IMR-90 (cell line): ENCODE results near the gene GTF2A1L. TPM values are rescaled to one million over a fixed set of nuclear protein-coding genes. Genes with fewer than 3 reads are reported as not detected.

Source experiments
- ATAC-seq: fragments of 200-7000 bp; cut with Tn5 transposase; 2 replicates; pipeline ENCODE4 v1.9.1; 2020; ENCODE audit warnings: low read depth, mild to moderate bottlenecking, moderate library complexity
- BruUV-seq: library from RNA; stranded (reverse); fragments of 400-500 nt; replicated peaks from 2 replicates; lab custom pipeline; 2021; lab: Mats Ljungman, UMichigan
- CTCF ChIA-PET: fragments of 300-600 bp; formaldehyde crosslinking; extraction: SDS; loops from one replicate; lab custom pipeline; 2021; ENCODE audit warnings: antibody characterized with exemption; lab: Yijun Ruan, JAX
- POLR2A ChIA-PET: fragments of 300-600 bp; sonication (Branson Sonifier 250); formaldehyde crosslinking; loops from one replicate; lab custom pipeline; 2022; ENCODE audit warnings: antibody characterized with exemption; ENCODE audit not compliant: unreplicated experiment; lab: Charles Lee
- DNase-seq: peaks from one replicate; pipeline ENCODE4 v3.0.0; 2013
- H2AFZ ChIP-seq: replicated peaks from 2 replicates; pipeline ENCODE3; 2013; ENCODE audit warnings: low read length, mild to moderate bottlenecking; ENCODE audit not compliant: poor library complexity
- H2AK5ac ChIP-seq: 2 replicates; pipeline ENCODE4 v1.6.1; 2013; ENCODE audit warnings: low read depth, low read length, inconsistent platforms
- H2AK9ac ChIP-seq: replicated peaks from 2 replicates; pipeline ENCODE3; 2013; ENCODE audit warnings: mild to moderate bottlenecking, low read depth, low read length, moderate library complexity; ENCODE audit not compliant: poor library complexity
- H2BK120ac ChIP-seq: 2 replicates; pipeline ENCODE4 v1.6.1; 2013; ENCODE audit warnings: low read depth, low read length, inconsistent platforms
- H2BK15ac ChIP-seq: 3 replicates; pipeline ENCODE4 v1.6.1; 2013; ENCODE audit warnings: low read depth, low read length, inconsistent platforms
- H2BK20ac ChIP-seq: 2 replicates; pipeline ENCODE4 v1.6.1; 2013; ENCODE audit warnings: low read depth, mild to moderate bottlenecking, inconsistent platforms, low read length, moderate library complexity
- H2BK5ac ChIP-seq: 2 replicates; pipeline ENCODE4 v1.6.1; 2013; ENCODE audit warnings: mild to moderate bottlenecking, low read depth, low read length, inconsistent platforms; ENCODE audit not compliant: poor library complexity, severe bottlenecking
- H3K14ac ChIP-seq: replicated peaks from 2 replicates; pipeline ENCODE4 v1.6.1; 2013; ENCODE audit warnings: low read depth, low read length, inconsistent platforms
- H3K18ac ChIP-seq: 2 replicates; pipeline ENCODE4 v1.6.1; 2013; ENCODE audit warnings: low read depth, low read length, control low read depth
- H3K23ac ChIP-seq: 2 replicates; pipeline ENCODE4 v1.6.1; 2013; ENCODE audit warnings: low read depth, low read length, inconsistent platforms
- H3K27ac ChIP-seq: 2 replicates; pipeline ENCODE4 v1.5.1; 2013; ENCODE audit warnings: mild to moderate bottlenecking, control low read depth, low read length; ENCODE audit not compliant: insufficient read depth
- H3K27me3 ChIP-seq: 2 replicates; pipeline ENCODE4 v1.6.1; 2013; ENCODE audit warnings: low read length; ENCODE audit not compliant: control insufficient read depth, insufficient read depth
- H3K36me3 ChIP-seq: 2 replicates; pipeline ENCODE4 v1.6.1; 2013; ENCODE audit warnings: low read length, mixed read lengths; ENCODE audit not compliant: control insufficient read depth, insufficient read depth
- H3K4ac ChIP-seq: 2 replicates; pipeline ENCODE4 v1.6.1; 2013; ENCODE audit warnings: low read depth, low read length, inconsistent platforms
- H3K4me1 ChIP-seq: 2 replicates; pipeline ENCODE4 v1.6.1; 2013; ENCODE audit warnings: low read length, mixed read lengths; ENCODE audit not compliant: control insufficient read depth, insufficient read depth
- H3K4me2 ChIP-seq: 2 replicates; pipeline ENCODE4 v1.6.1; 2013; ENCODE audit warnings: low read depth, mild to moderate bottlenecking, control low read depth, low read length, moderate library complexity
- H3K4me3 ChIP-seq: 2 replicates; pipeline ENCODE4 v1.5.1; 2013; ENCODE audit warnings: low read depth, mild to moderate bottlenecking, control low read depth, low read length, moderate library complexity; ENCODE audit not compliant: insufficient read depth
- H3K56ac ChIP-seq: 2 replicates; pipeline ENCODE4 v1.6.1; 2013; ENCODE audit warnings: low read length, inconsistent platforms; ENCODE audit not compliant: insufficient read depth; ENCODE audit errors: extremely low read depth
- H3K79me1 ChIP-seq, 2 experiments: 2 replicates each; pipeline ENCODE4 v1.6.1; 2013; ENCODE audit warnings: low read length in 2 of 2, inconsistent platforms in 1 of 2, low read depth in 1 of 2
- H3K9ac ChIP-seq: 2 replicates; pipeline ENCODE4 v1.6.1; 2013; ENCODE audit warnings: low read depth, low read length, control low read depth
- H3K9me1 ChIP-seq: 2 replicates; pipeline ENCODE4 v1.6.1; 2013; ENCODE audit warnings: low read length, inconsistent platforms; ENCODE audit not compliant: insufficient read depth
- H3K9me3 ChIP-seq: 2 replicates; pipeline ENCODE4 v1.6.1; 2013; ENCODE audit warnings: low read length; ENCODE audit not compliant: control insufficient read depth, insufficient read depth
- H4K20me1 ChIP-seq: 2 replicates; pipeline ENCODE4 v1.6.1; 2013; ENCODE audit warnings: low read length, inconsistent platforms; ENCODE audit not compliant: insufficient read depth
- H4K5ac ChIP-seq: 2 replicates; pipeline ENCODE4 v1.6.1; 2013; ENCODE audit warnings: mild to moderate bottlenecking, low read depth, low read length, control low read depth
- H4K8ac ChIP-seq, 2 experiments: 2 replicates each; pipeline ENCODE4 v1.6.1; 2013; ENCODE audit warnings: low read depth in 2 of 2, low read length in 2 of 2, control low read depth in 1 of 2, inconsistent platforms in 1 of 2
- H4K91ac ChIP-seq: 2 replicates; pipeline ENCODE4 v1.6.1; 2013; ENCODE audit warnings: low read depth, low read length, inconsistent platforms; ENCODE audit not compliant: insufficient read depth
- FOS ChIP-seq: fragments of 150-350 bp; IDR thresholded peaks from 2 replicates; pipeline ENCODE4 v1.6.1; 2016; ENCODE audit warnings: low read depth, low read length
- MAFK ChIP-seq: IDR thresholded peaks from 2 replicates; pipeline ENCODE4 v1.6.1; 2012; ENCODE audit warnings: low read depth, low read length, improper control_type of control experiment
- MXI1 ChIP-seq: IDR thresholded peaks from 2 replicates; pipeline ENCODE4 v1.6.1; 2012; ENCODE audit warnings: low read depth, mild to moderate bottlenecking, low read length, moderate library complexity, borderline replicate concordance
- NFE2L2 ChIP-seq: fragments of 150-350 bp; IDR thresholded peaks from 2 replicates; pipeline ENCODE4 v1.6.1; 2016; ENCODE audit warnings: low read depth, mild to moderate bottlenecking, low read length
- RCOR1 ChIP-seq: IDR thresholded peaks from 2 replicates; pipeline ENCODE4 v1.6.1; 2012; ENCODE audit warnings: mild to moderate bottlenecking, low read length, improper control_type of control experiment; ENCODE audit not compliant: insufficient replicate concordance
- SMC3 ChIP-seq: fragments of 150-350 bp; IDR thresholded peaks from 2 replicates; pipeline ENCODE4 v1.6.1; 2016; ENCODE audit warnings: low read depth, mild to moderate bottlenecking, antibody characterized with exemption, low read length, moderate library complexity
- WGBS, 2 experiments: methylation state at CpG; one replicate each; pipeline versions ENCODE4 v1.1.5 to v1.1.7; 2013; ENCODE audit warnings: missing lambda C conversion rate in 2 of 2; ENCODE audit not compliant: insufficient read length in 1 of 2; ENCODE audit errors: extremely low coverage in 2 of 2; 5-methylcytosine and 5-hydroxymethylcytosine counted together
- dilution Hi-C: fragments of 300-500 bp; cut with HindIII; formaldehyde crosslinking; loops from one replicate; pipeline ENCODE4 v1.14.3; 2018; ENCODE audit warnings: low sequenced_read_pairs; ENCODE audit not compliant: unreplicated experiment
- in situ Hi-C: fragments of 300-500 bp; cut with MboI; formaldehyde crosslinking; loops from 3 replicates; pipeline ENCODE4 v1.14.3; 2019; ENCODE audit warnings: low sequenced_read_pairs, inconsistent platforms, mixed read lengths
- intact Hi-C: fragments of 100-400 bp; cut with micrococcal nuclease; formaldehyde crosslinking; loops from 2 replicates; pipeline ENCODE4 v1.10.0; 2022
- polyA plus RNA-seq, 3 experiments: library from polyadenylated mRNA; depleted of rRNA; stranded (reverse); fragments of >200 nt; gene quantifications; 2 replicates each; pipeline ENCODE4 v1.2.3, GENCODE V29; 2012; ENCODE audit warnings: low replicate concordance in 1 of 3
- total RNA-seq: library from RNA; depleted of rRNA; stranded (reverse); fragments of >200 nt; gene quantifications from 2 replicates; pipeline ENCODE4 v1.2.3, GENCODE V29; 2012
- TF ChIP-seq, protein P1 (sequence below): conservative IDR thresholded peaks from 2 replicates; pipeline ENCODE4 v1.5.1; 2012; ENCODE audit warnings: mild to moderate bottlenecking, low read depth, low read length, improper control_type of control experiment

The GTF2A1L gene
- total and polyA plus RNA-seq, 2 of the 4 experiments (the other 2 are of a cell fraction): not detected

DNA sequence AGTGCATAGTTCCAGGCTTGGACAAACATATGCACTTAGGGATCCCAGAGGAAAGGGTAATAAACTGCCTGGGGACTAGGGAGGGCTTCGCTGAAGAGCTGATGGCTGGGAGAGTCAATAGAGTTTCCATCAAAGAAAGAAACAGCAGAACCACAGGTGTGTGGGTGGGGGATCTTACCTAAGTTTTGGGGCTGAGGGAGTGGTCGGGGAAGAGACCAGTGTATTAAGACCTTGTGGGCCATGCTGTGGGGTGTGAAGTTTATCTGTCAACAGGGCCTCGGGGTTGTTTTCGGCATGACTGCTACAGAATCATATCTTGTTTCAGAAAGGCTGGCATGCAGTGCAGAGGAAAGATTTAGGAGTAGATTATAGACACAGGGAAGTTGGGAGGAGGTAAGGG, 31.2 kb upstream of the GTF2A1L start:
- intact Hi-C loops (loop anchor here (5.0 kb wide), 1 partner anchor 54 kb away; the partner anchor contains the start of gene STON1), dilution Hi-C loops (no loop called here), in situ Hi-C loops (loop anchor here (10.0 kb wide), 1 partner anchor 122 kb away; no protein-coding TSS in a partner anchor)
- no peak for ATAC-seq
- no peak overlapping the region for H2AFZ ChIP-seq
- TF ChIP-seq MXI1 (no peak), SMC3 (no peak), RCOR1 (no peak), FOS (no peak), MAFK (no peak), NFE2L2 (no peak)
- TF ChIP-seq, protein P1, sequence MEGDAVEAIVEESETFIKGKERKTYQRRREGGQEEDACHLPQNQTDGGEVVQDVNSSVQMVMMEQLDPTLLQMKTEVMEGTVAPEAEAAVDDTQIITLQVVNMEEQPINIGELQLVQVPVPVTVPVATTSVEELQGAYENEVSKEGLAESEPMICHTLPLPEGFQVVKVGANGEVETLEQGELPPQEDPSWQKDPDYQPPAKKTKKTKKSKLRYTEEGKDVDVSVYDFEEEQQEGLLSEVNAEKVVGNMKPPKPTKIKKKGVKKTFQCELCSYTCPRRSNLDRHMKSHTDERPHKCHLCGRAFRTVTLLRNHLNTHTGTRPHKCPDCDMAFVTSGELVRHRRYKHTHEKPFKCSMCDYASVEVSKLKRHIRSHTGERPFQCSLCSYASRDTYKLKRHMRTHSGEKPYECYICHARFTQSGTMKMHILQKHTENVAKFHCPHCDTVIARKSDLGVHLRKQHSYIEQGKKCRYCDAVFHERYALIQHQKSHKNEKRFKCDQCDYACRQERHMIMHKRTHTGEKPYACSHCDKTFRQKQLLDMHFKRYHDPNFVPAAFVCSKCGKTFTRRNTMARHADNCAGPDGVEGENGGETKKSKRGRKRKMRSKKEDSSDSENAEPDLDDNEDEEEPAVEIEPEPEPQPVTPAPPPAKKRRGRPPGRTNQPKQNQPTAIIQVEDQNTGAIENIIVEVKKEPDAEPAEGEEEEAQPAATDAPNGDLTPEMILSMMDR: no peak
- H3K4me2 ChIP-seq: no peak overlapping the region
- H3K4me3 ChIP-seq: no peak overlapping the region
- H3K9me3 ChIP-seq: no peaks in the 10 kb centered on the region
- no TSS peak for BruUV-seq
- CTCF ChIA-PET: interaction anchor here (0.6 kb wide), 1 partner anchor 1847 kb away, joined by 3 read pairs; no protein-coding TSS in a partner anchor
- H3K27ac ChIP-seq: no peak overlapping the region
- no peak overlapping the region for H2BK120ac ChIP-seq
- H4K5ac ChIP-seq: no peak overlapping the region
- no peak overlapping the region for H4K8ac ChIP-seq
- H3K9ac ChIP-seq: no peak overlapping the region
- no peak overlapping the region for H2BK15ac ChIP-seq
- DNase-seq: no peak
- H2BK5ac ChIP-seq: no peak overlapping the region
- H3K4ac ChIP-seq: no peak overlapping the region
- H4K91ac ChIP-seq: no peak overlapping the region
- no peak overlapping the region for H3K18ac ChIP-seq
- H2AK5ac ChIP-seq: no peak overlapping the region
- H3K9me1 ChIP-seq: no peaks in the 10 kb centered on the region
- H3K79me1 ChIP-seq: no peaks in the 10 kb centered on the region; a peak in 1 of 4 replicates
- H3K14ac ChIP-seq: no peak overlapping the region
- 75% methylated on average over 1 of the region's 4 CpGs; no CpG with 5 or more reads in 1 of the 2 experiments for WGBS, 2 experiments
- no peak overlapping the region for H3K56ac ChIP-seq
- POLR2A ChIA-PET: no interaction called here
- no peak overlapping the region for H2BK20ac ChIP-seq
- H4K20me1 ChIP-seq: no peaks in the 10 kb centered on the region
- H3K4me1 ChIP-seq: peaks cover 2% of the 10 kb centered on the region
- no peak overlapping the region for H3K23ac ChIP-seq
- no peaks in the 10 kb centered on the region for H3K27me3 ChIP-seq
- no peak overlapping the region for H2AK9ac ChIP-seq
- H3K36me3 ChIP-seq: peaks cover 5% of the 10 kb centered on the region
